ENCODE data around the gene ERG. TPM values are rescaled to one million over a fixed set of nuclear protein-coding genes. Genes with fewer than 3 reads are reported as not detected.

The ERG gene
- polyA plus RNA-seq, 1 donor from 2014 or later: not detected

Small RNAs within 50 kb of the gene (small RNA-seq; reads per million reads assigned to genes)
- 0 reads per million in 3 experiments for gene SNRPGP13

Other genes starting within 250 kb of the ERG start
- gene KCNJ15, start 241.5 kb downstream of the ERG start, polyA plus RNA-seq: not detected in 2 replicates